Epithelial cell of esophagus (primary cell): Measurements from ENCODE around the gene ITPA.

ENCODE experiments used
- DNase-seq: peaks from one replicate; pipeline ENCODE4 v3.0.0; 2010; ENCODE audit warnings: low read depth
- H3K4me3 ChIP-seq: 2 replicates; pipeline ENCODE4 v1.5.1; 2011; ENCODE audit warnings: mild to moderate bottlenecking, low read length, control low read depth
- TF ChIP-seq, protein P1 (sequence below): IDR thresholded peaks from 2 replicates; pipeline ENCODE4 v1.5.1; 2011; ENCODE audit warnings: low read depth, mild to moderate bottlenecking, low read length, control low read depth, inconsistent platforms; ENCODE audit not compliant: insufficient read depth; ENCODE audit errors: missing control alignments

The ITPA gene

DNA sequence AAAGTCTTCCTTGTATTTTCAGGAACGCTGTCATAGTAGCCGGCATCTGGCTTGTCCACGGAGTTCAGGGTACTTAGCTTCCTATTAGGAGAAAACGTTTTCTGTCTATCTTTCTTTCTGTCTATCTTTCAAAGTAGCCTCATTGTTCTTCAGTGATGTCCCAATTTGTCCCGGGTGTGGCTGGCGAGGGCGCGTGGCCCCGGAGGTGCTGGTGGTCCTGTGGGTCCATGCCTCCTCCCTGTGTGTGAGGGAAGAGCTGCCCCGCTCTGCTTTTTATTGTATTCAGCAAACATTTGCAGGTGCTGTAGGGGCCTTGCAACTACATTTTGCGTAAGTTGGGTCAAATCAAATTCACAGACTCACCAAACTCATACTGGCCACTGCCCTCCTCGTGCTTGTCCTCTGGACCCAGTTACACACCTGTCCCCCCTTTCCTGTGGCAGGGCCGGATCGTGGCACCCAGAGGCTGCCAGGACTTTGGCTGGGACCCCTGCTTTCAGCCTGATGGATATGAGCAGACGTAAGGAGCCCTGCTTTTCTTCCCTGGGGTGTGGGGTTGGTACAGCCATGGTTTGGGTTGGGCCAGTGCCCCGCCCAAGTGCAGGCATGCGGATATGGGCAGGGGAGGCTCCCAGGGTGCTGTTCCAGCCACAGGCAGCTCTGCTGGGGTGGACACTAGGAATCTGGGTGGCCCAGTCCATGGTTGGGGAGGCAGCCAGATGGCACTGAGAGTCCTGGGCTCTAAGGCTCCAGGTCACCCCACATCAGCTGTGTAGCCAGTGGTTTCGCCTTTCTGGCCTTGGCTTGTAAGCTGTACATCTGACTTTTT, 12.3 kb downstream of the ITPA start:
- peak; percentile 56 for DNase-seq

DNA sequence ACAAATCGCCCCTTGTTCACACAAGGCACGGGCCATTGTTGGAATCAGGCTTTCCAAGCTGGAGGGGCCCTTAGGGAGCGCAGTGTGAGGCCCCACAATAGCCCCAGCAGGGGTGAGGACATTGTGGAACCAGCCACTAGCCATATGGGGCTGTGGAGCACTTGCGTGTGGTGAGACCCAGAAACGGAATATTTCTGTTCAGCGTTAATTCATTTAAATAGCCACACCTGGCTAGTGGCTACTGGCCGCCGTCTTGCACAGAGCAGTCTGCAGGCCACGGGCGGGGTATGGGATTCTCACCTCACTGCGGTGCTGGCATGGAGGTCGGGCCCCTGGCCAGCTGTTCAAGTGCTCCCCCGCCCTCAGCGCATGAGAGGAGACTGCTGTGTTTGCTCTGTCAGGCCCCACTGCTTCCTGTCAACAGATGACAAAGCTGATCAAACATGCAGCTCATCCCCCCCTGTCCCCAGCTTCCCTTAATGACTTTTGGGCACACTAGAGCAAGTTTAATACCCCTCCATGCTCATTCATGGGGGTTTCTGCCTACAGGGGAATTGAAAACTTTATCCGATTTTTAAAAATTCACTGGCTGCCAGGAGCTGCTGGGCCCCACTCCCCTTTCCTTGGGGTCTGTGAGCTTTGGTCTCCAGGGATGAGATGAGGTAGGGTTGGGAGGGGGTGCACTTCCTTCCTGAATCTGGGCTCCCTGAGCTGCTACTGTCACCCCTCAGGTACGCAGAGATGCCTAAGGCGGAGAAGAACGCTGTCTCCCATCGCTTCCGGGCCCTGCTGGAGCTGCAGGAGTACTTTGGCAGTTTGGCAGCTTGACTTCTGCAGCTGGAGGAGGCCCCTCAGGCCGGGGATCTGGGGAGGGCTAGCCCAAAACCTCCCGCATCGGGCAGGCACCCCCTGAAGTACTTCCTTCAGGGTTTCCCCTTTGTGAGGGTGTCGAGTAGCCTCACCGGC, 13.6 kb downstream of the ITPA start:
- H3K4me3 ChIP-seq: no peak overlapping the region
- no peak for DNase-seq
- TF ChIP-seq, protein P1, sequence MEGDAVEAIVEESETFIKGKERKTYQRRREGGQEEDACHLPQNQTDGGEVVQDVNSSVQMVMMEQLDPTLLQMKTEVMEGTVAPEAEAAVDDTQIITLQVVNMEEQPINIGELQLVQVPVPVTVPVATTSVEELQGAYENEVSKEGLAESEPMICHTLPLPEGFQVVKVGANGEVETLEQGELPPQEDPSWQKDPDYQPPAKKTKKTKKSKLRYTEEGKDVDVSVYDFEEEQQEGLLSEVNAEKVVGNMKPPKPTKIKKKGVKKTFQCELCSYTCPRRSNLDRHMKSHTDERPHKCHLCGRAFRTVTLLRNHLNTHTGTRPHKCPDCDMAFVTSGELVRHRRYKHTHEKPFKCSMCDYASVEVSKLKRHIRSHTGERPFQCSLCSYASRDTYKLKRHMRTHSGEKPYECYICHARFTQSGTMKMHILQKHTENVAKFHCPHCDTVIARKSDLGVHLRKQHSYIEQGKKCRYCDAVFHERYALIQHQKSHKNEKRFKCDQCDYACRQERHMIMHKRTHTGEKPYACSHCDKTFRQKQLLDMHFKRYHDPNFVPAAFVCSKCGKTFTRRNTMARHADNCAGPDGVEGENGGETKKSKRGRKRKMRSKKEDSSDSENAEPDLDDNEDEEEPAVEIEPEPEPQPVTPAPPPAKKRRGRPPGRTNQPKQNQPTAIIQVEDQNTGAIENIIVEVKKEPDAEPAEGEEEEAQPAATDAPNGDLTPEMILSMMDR: no peak

More for the DNA sequence above, 12.3 kb downstream of the ITPA start:
- no peak overlapping the region for H3K4me3 ChIP-seq
- TF ChIP-seq, protein P1: no peak

DNA sequence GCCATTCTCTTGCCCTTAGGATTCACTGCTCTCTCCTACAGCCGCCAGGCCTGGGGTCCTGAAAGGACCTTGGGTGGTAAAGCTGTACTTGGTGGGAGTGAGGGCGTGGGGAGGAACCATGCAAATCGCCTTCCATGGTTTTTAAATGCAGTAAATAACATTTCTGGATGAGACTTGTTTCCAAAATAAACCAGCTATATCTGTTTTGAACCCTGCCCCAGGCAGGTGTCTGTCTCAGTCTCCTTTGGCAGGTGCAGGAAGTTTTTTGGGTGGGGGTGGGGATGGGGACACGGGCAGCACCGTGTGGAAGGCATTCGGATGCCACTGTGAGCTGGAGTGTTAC, 14.3 kb downstream of the ITPA start:
- TF ChIP-seq, protein P1: no peak
- DNase-seq: no peak
- H3K4me3 ChIP-seq: no peak overlapping the region

DNA sequence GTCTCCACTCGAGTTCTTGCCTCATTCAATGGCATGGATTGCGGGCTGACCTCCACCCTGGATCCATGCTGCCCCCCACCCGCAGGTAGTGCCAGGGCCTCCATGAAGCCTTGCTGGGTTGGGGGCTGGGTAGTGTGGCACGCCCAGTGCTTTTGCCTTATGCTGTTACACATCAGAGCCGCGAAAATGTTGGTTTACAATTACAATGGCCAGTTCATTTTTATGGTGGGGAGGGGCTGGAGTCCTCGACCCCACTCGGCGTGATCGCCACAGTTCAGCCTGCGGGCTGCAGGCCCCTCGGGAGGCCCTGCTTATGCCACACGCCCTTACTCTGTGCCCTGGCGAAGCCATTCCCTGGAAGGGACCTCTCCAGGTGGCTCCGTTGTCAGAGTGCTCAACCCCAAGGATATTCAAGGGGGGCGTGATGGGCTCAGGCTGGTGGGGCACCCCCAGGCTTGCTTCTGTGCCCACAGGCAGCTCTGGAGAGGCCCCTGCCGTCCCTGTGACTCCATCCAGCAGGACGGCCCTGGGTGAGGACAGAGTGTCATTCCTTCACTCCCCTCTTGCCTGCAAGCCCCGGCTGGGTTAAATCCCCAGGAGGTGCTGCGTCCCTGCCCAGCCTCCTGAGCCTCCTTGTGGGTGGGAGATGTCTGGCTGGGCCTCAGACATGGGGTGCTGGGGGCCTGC, 14.8 kb downstream of the ITPA start:
- TF ChIP-seq, protein P1: no peak
- H3K4me3 ChIP-seq: no peak overlapping the region
- DNase-seq: no peak

DNA sequence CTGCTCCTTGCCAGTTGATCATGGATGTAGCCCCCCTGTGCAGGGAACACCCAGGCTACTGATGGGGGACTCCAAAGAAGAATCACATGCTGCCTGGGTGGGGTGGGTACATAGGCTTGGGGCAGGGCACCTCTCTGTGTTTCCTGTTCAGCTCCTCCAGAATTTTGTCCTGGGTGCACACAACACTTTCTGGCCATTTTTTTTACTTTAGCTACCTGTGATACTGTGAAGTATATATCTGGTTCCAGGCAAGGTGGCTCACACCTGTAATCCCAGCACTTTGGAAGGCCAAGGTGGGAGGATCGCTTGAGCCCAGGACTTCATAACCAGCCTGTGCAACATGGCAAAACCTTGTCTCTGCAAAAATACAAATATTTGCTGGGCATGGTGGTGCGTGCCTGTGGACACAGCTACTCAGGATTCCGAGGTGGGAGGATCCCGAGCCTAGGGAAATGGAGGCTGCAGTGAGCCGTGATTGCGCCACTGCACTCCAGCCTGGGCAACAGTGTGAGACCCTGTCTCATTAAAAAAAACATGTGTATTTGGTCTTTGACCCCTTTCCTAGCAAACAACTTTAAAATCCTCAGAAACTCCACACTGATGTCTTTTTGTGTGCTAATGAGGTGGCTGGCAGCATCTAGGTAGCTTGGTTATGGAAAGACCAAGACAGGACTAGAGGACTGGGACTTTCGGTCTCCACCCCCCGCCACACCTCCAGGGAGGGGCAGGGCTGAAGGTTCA, 15.6 kb downstream of the ITPA start:
- TF ChIP-seq, protein P1: no peak
- DNase-seq: no peak
- no peak overlapping the region for H3K4me3 ChIP-seq

DNA sequence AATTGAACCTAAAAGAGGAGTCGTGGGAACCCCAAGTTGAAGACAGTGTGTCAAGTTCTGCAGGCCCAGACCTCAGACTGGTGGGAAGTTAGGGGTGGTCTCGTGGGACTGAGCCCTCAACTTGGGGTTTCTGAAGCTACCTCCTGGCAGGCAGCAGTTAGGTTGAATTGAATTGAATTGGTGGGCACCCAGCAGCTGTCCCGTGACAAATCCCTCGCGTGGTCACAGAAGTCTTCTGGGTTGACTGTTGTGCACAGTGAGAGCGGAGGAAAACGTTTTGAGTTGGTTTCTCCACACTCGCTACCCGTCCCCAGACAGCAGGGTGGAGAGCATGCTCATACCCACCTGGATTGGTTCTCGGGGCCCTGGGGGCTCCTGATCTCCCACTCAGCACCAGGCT, 16.8 kb downstream of the ITPA start:
- DNase-seq: no peak
- TF ChIP-seq, protein P1: no peak
- no peak overlapping the region for H3K4me3 ChIP-seq
